HFFc6 (cell line): Measurements from ENCODE around the gene MYO7A. TPM values are rescaled to one million over a fixed set of nuclear protein-coding genes. Genes with fewer than 3 reads are reported as not detected.
A peak's percentile ranks its signal among the peaks of the same experiment; 100 is the strongest.

Experiments
- DNase-seq: peaks from one replicate; pipeline ENCODE4 v3.0.0-alpha.2; 2018
- H3K27ac Mint-ChIP-seq: 2 replicates; pipeline ENCODE4 v1.8.0; 2020; ENCODE audit warnings: mild to moderate bottlenecking, mixed read lengths
- H3K27me3 Mint-ChIP-seq: 2 replicates; pipeline ENCODE4 v1.8.0; 2021; ENCODE audit warnings: mild to moderate bottlenecking, moderate library complexity, mixed read lengths; ENCODE audit not compliant: insufficient read depth
- H3K36me3 Mint-ChIP-seq: 2 replicates; pipeline ENCODE4 v1.8.0; 2021; ENCODE audit warnings: low read depth, mixed read lengths
- H3K4me1 Mint-ChIP-seq: 2 replicates; pipeline ENCODE4 v1.8.0; 2020; ENCODE audit warnings: low read depth, mixed read lengths
- H3K4me3 Mint-ChIP-seq: 2 replicates; pipeline ENCODE4 v1.8.0; 2020; ENCODE audit warnings: mild to moderate bottlenecking, moderate library complexity, mixed read lengths
- H3K9me3 Mint-ChIP-seq: 2 replicates; pipeline ENCODE4 v1.8.0; 2020; ENCODE audit warnings: mild to moderate bottlenecking, mixed read lengths
- CTCF ChIP-seq: fragments of 200-600 bp; sonication (generic); IDR thresholded peaks from 2 replicates; pipeline ENCODE4 v1.5.0; 2021; ENCODE audit warnings: antibody characterized with exemption, mild to moderate bottlenecking
- total RNA-seq, 6 experiments: library from RNA; stranded (reverse); fragmentation: NEBNext Ultra II Directional; extraction: Animal tissue kit (Norgen Biotek cat#: 25700); gene quantifications; 2 replicates in 1 of 6; 3 replicates in 5 of 6; pipeline ENCODE4 v1.2.3, GENCODE V29; 2021

The MYO7A gene
- total RNA-seq, 6 experiments from 2014 or later, result 0.05 to 0.09 TPM; not detected in 4

- no peak overlapping the region for H3K4me3 Mint-ChIP-seq
- DNase-seq, result no peak
- peaks cover 7% of the 10 kb centered on the region for H3K27me3 Mint-ChIP-seq
- TF ChIP-seq CTCF, result peak; percentile 65
- H3K36me3 Mint-ChIP-seq, result no peaks in the 10 kb centered on the region
- H3K27ac Mint-ChIP-seq, result no peak overlapping the region
- no peaks in the 10 kb centered on the region for H3K4me1 Mint-ChIP-seq
- H3K9me3 Mint-ChIP-seq, result peaks cover 6% of the 10 kb centered on the region; the same call in 1 of the 2 replicates
These were observed 70.4 kb downstream of the MYO7A start for GRCh38 chr11:77198440-77198849.

DNA sequence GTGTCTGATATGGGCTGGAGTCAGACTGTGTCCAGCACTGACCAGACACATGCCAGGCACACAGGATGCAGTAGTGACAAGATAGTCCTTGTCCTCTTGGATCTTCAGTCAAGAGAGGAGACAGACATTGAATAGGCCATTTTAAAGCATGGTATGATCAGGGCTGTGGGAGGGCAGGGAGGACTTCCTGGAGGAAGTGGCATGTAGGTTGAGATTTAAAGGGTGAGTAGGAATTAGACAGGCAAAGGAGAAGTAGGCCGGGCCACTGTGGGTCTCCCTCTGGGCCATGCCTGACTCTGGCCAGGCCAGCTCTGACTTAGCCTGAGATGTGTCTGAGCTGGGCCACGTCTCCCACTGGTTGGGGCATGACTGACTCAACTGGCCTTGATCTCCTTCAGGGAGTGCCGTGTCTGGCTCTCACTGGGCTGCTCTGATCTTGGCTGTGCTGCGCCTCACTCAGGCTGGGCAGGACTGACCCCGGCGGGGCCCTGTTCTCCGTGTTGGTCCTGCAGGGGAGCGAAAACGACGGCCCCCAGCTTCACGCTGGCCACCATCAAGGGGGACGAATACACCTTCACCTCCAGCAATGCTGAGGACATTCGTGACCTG, 71.2 kb downstream of the MYO7A start:
- H3K9me3 Mint-ChIP-seq, result peaks cover 6% of the 10 kb centered on the region; the same call in 1 of the 2 replicates
- peaks cover 5% of the 10 kb centered on the region for H3K27me3 Mint-ChIP-seq
- no peak overlapping the region for H3K4me3 Mint-ChIP-seq
- H3K27ac Mint-ChIP-seq, result no peak overlapping the region
- no peak for TF ChIP-seq CTCF
- no peaks in the 10 kb centered on the region for H3K4me1 Mint-ChIP-seq
- H3K36me3 Mint-ChIP-seq, result no peaks in the 10 kb centered on the region
- no peak for DNase-seq

DNA sequence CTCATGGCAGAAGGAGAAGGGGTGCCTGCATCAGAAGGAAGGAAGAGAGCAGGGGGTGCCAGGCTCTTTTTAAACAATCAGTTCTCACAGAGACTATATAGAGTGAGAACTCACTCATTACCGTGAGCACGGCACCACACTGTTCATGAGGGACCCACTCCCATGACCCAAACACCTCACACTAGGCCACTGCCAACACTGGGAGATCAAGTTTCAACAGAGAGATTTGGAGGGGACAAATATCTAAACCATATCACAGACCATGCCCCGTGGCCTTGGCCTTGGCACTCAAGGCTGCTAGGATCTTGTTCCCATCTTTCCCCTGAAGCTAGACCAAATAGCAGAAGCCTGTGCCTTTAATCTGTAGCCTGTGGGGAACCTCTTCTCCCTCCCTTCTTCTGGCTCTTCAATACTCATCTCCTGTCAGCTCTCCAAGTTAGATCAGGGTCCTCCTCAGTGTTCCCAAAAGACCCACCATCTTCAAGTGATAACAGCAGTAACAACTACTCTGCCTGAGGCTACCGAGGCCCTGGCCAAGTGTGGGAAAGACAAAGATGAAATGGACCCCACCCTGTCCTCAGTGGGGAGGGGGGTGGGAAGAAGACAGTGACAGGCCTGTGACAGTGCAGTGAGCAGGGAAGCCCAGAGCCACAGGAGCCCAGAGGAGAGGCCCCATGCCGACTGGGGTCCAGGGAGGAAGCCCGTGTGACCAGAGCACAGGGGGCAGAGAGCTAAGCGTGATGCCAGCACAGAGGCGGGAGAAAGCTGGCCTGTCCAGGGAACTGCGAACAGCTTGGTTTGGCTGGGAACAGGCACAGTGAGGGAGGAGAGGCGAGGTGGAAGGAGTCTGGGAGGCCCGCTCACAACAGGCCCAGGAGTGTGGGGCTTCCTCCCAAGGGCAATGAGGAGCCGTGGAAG, 72.6 kb downstream of the MYO7A start:
- Mint-ChIP-seq H3K36me3 (no peaks in the 10 kb centered on the region), H3K4me3 (no peak overlapping the region), H3K9me3 (peaks cover 6% of the 10 kb centered on the region; the same call in 1 of the 2 replicates), H3K4me1 (no peaks in the 10 kb centered on the region), H3K27me3 (peaks cover 4% of the 10 kb centered on the region), H3K27ac (no peak overlapping the region)
- no peak for DNase-seq
- TF ChIP-seq CTCF, result no peak

DNA sequence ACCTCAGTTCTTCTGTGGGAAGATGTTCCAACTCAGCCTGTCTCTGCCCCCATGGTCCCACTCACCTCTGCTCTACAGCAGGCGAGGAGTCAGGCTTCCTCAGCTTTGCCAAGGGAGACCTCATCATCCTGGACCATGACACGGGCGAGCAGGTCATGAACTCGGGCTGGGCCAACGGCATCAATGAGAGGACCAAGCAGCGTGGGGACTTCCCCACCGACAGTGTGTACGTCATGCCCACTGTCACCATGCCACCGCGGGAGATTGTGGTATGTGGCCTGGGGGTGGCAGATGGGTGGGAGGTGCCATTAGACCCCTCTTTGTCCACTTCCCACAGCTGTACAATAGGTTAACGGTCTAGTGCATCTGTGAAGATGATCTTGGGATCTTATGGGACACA, 73.3 kb downstream of the MYO7A start:
- Mint-ChIP-seq H3K27me3 (peaks cover 2% of the 10 kb centered on the region), H3K4me3 (no peak overlapping the region), H3K36me3 (no peaks in the 10 kb centered on the region), H3K27ac (no peak overlapping the region), H3K4me1 (no peaks in the 10 kb centered on the region), H3K9me3 (peaks cover 6% of the 10 kb centered on the region; the same call in 1 of the 2 replicates)
- no peak for DNase-seq
- TF ChIP-seq CTCF, result no peak

GRCh38 chr11:77201991-77202841, 74.2 kb downstream of the MYO7A start:
- H3K27ac Mint-ChIP-seq, result no peak overlapping the region
- no peak overlapping the region for H3K4me3 Mint-ChIP-seq
- H3K27me3 Mint-ChIP-seq, result peaks cover 5% of the 10 kb centered on the region
- TF ChIP-seq CTCF, result no peak
- no peaks in the 10 kb centered on the region for H3K4me1 Mint-ChIP-seq
- H3K9me3 Mint-ChIP-seq, result peaks cover 6% of the 10 kb centered on the region; the same call in 1 of the 2 replicates
- no peaks in the 10 kb centered on the region for H3K36me3 Mint-ChIP-seq
- DNase-seq, result no peak
